GM18526 (cell line): ENCODE results near the gene BARX1.

ENCODE experiments used
- POLR2A ChIP-seq: IDR thresholded peaks from 3 replicates; pipeline ENCODE4 v1.6.1; 2011; ENCODE audit not compliant: insufficient read length; ENCODE audit errors: extremely low read depth

BARX1 gene

GRCh38 chr9:93958121-93958818 is 3.1 kb upstream of the BARX1 start:
- no peak for TF ChIP-seq POLR2A

- TF ChIP-seq POLR2A = no peak
Measured at GRCh38 chr9:93955981-93956784, 1.0 kb upstream of the BARX1 start.

- no peak for TF ChIP-seq POLR2A
Measured at GRCh38 chr9:93954434-93955061, 607 bp downstream of the BARX1 start.

- TF ChIP-seq POLR2A = no peak
Measured at GRCh38 chr9:93953496-93954433, 1.4 kb downstream of the BARX1 start.

- no peak for TF ChIP-seq POLR2A
Measured at GRCh38 chr9:93952784-93953495, 2.2 kb downstream of the BARX1 start.

- TF ChIP-seq POLR2A = no peak
Measured at GRCh38 chr9:93952119-93952783, 2.9 kb downstream of the BARX1 start.

- no peak for TF ChIP-seq POLR2A
Measured at GRCh38 chr9:93951655-93952118, 3.5 kb downstream of the BARX1 start.

- no peak for TF ChIP-seq POLR2A
Measured at GRCh38 chr9:93950619-93951601, 4.2 kb downstream of the BARX1 start.

GRCh38 chr9:93949694-93950449 is 5.3 kb downstream of the BARX1 start:
- no peak for TF ChIP-seq POLR2A

GRCh38 chr9:93949073-93949693 is 6.0 kb downstream of the BARX1 start:
- no peak for TF ChIP-seq POLR2A

GRCh38 chr9:93948441-93949072 is 6.6 kb downstream of the BARX1 start:
- no peak for TF ChIP-seq POLR2A

- TF ChIP-seq POLR2A = no peak
Measured at GRCh38 chr9:93947409-93948070, 7.6 kb downstream of the BARX1 start.
